NCI-H187 treated with DMSO at 0.1 percent for 48 hours (cell line): ENCODE measurements around the gene CLDN1.

Experiments used
- DNase-seq: peaks from one replicate; lab custom pipeline; 2025; lab: John Stamatoyannopoulos, UW

The CLDN1 gene

GRCh38 chr3:190321789-190322603 is at the start of gene CLDN1:
Gene CLDN1 (minus strand): TSS chr3:190322446. CDS start chr3:190322206, 240 bp downstream.
- no peak for DNase-seq

- no peak for DNase-seq
Measured at GRCh38 chr3:190371152-190371551, 48.9 kb upstream of the CLDN1 start.

- no peak for DNase-seq
Measured at GRCh38 chr3:190370369-190370768, 48.1 kb upstream of the CLDN1 start.

- no peak for DNase-seq
Measured at GRCh38 chr3:190369668-190370295, 47.5 kb upstream of the CLDN1 start.

- no peak for DNase-seq
Measured at GRCh38 chr3:190368881-190369280, 46.6 kb upstream of the CLDN1 start.

GRCh38 chr3:190366133-190366532 is 43.9 kb upstream of the CLDN1 start:
- DNase-seq = no peak

GRCh38 chr3:190362258-190362657 is 40.0 kb upstream of the CLDN1 start:
- no peak for DNase-seq

- DNase-seq = no peak
Measured at GRCh38 chr3:190361791-190362190, 39.5 kb upstream of the CLDN1 start.

GRCh38 chr3:190360228-190360627 is 38.0 kb upstream of the CLDN1 start:
- DNase-seq = no peak

GRCh38 chr3:190359813-190360212 is 37.6 kb upstream of the CLDN1 start:
- no peak for DNase-seq

- DNase-seq = no peak
Measured at GRCh38 chr3:190357468-190357867, 35.2 kb upstream of the CLDN1 start.

GRCh38 chr3:190356246-190356645 is 34.0 kb upstream of the CLDN1 start:
- no peak for DNase-seq

- no peak for DNase-seq
Measured at GRCh38 chr3:190352861-190353457, 30.7 kb upstream of the CLDN1 start.

GRCh38 chr3:190346541-190346940 is 24.3 kb upstream of the CLDN1 start:
- DNase-seq = no peak

GRCh38 chr3:190345878-190346277 is 23.6 kb upstream of the CLDN1 start:
- DNase-seq = no peak

- DNase-seq = no peak
Measured at GRCh38 chr3:190345027-190345821, 23.0 kb upstream of the CLDN1 start.

- DNase-seq = no peak
Measured at GRCh38 chr3:190340071-190340470, 17.8 kb upstream of the CLDN1 start.

- no peak for DNase-seq
Measured at GRCh38 chr3:190339130-190339529, 16.9 kb upstream of the CLDN1 start.

GRCh38 chr3:190338717-190339116 is 16.5 kb upstream of the CLDN1 start:
- DNase-seq = no peak

GRCh38 chr3:190337301-190337700 is 15.1 kb upstream of the CLDN1 start:
- DNase-seq = no peak

- DNase-seq = no peak
Measured at GRCh38 chr3:190336516-190337189, 14.4 kb upstream of the CLDN1 start.

- no peak for DNase-seq
Measured at GRCh38 chr3:190333961-190334360, 11.7 kb upstream of the CLDN1 start.
